ENCODE results near the gene PGM2L1. TPM values are rescaled to one million over a fixed set of nuclear protein-coding genes. Genes with fewer than 3 reads are reported as not detected.

Gene PGM2L1
- polyA plus RNA-seq, 4 donors, result 0.45 to 3.1 (median 1.2) TPM

GRCh38 chr11:74391193-74391592, 7.0 kb downstream of the PGM2L1 start:
- Histone ChIP-seq H3K4me1 (ENCODE audit: control insufficient read depth in 3 of 3, insufficient read depth in 2 of 3, low read depth in 1 of 3, low read length in 2 of 3) (no peaks in the 10 kb centered on the region), H3K27ac (ENCODE audit: low read depth in 1 of 3, low read length in 2 of 3) (no peak overlapping the region), H3K9me3 (ENCODE audit: control insufficient read depth in 2 of 2, insufficient read depth in 1 of 2, low read depth in 1 of 2, low read length in 1 of 2) (no peaks in the 10 kb centered on the region), H3K36me3 (ENCODE audit: control insufficient read depth in 3 of 3, insufficient read depth in 2 of 3, low read depth in 1 of 3, low read length in 3 of 3) (no peaks in the 10 kb centered on the region), H3K4me3 (ENCODE audit: low read depth in 1 of 3, low read length in 3 of 3) (no peak overlapping the region), H3K27me3 (ENCODE audit: control insufficient read depth in 3 of 3, insufficient read depth in 3 of 3, low read length in 3 of 3) (no peaks in the 10 kb centered on the region)
- 61 to 70% (median 66%) methylated on average over 3 of the region's 3 CpGs for WGBS, 3 donors
- DNase-seq (no peak), FAIRE-seq (no peak)

- Histone ChIP-seq H3K27me3 (ENCODE audit: control insufficient read depth in 3 of 3, insufficient read depth in 3 of 3, low read length in 3 of 3) (no peaks in the 10 kb centered on the region), H3K4me3 (ENCODE audit: low read depth in 1 of 3, low read length in 3 of 3) (no peak overlapping the region), H3K36me3 (ENCODE audit: control insufficient read depth in 3 of 3, insufficient read depth in 2 of 3, low read depth in 1 of 3, low read length in 3 of 3) (no peaks in the 10 kb centered on the region), H3K4me1 (ENCODE audit: control insufficient read depth in 3 of 3, insufficient read depth in 2 of 3, low read depth in 1 of 3, low read length in 2 of 3) (no peaks in the 10 kb centered on the region), H3K27ac (ENCODE audit: low read depth in 1 of 3, low read length in 2 of 3) (no peak overlapping the region), H3K9me3 (ENCODE audit: control insufficient read depth in 2 of 2, insufficient read depth in 1 of 2, low read depth in 1 of 2, low read length in 1 of 2) (no peaks in the 10 kb centered on the region)
- no peak for FAIRE-seq
- WGBS, 3 donors, result 80 to 83% (median 82%) methylated on average over 2 of the region's 2 CpGs
- DNase-seq, result no peak
Measured at GRCh38 chr11:74390697-74391096, 7.5 kb downstream of the PGM2L1 start.

- Histone ChIP-seq H3K27me3 (ENCODE audit: control insufficient read depth in 3 of 3, insufficient read depth in 3 of 3, low read length in 3 of 3) (no peaks in the 10 kb centered on the region), H3K9me3 (ENCODE audit: control insufficient read depth in 2 of 2, insufficient read depth in 1 of 2, low read depth in 1 of 2, low read length in 1 of 2) (no peaks in the 10 kb centered on the region), H3K36me3 (ENCODE audit: control insufficient read depth in 3 of 3, insufficient read depth in 2 of 3, low read depth in 1 of 3, low read length in 3 of 3) (no peaks in the 10 kb centered on the region), H3K4me3 (ENCODE audit: low read depth in 1 of 3, low read length in 3 of 3) (no peak overlapping the region), H3K27ac (ENCODE audit: low read depth in 1 of 3, low read length in 2 of 3) (no peak overlapping the region), H3K4me1 (ENCODE audit: control insufficient read depth in 3 of 3, insufficient read depth in 2 of 3, low read depth in 1 of 3, low read length in 2 of 3) (no peaks in the 10 kb centered on the region)
- peak; percentile 50 to 79 for DNase-seq
- peak; percentile 75 for FAIRE-seq
- 0 to 3% (median 2%) methylated on average over 2 of the region's 2 CpGs for WGBS, 3 donors
Measured at GRCh38 chr11:74388678-74389327, 9.4 kb downstream of the PGM2L1 start.

- FAIRE-seq (no peak), DNase-seq (peak in 1 of 2 donors; percentile 15)
- no peaks in the 10 kb centered on the region for H3K36me3 ChIP-seq (ENCODE audit: control insufficient read depth in 3 of 3, insufficient read depth in 2 of 3, low read depth in 1 of 3, low read length in 3 of 3)
- WGBS, 3 donors, result 71 to 84% (median 81%) methylated on average over 3 of the region's 3 CpGs
- no peaks in the 10 kb centered on the region for H3K9me3 ChIP-seq (ENCODE audit: control insufficient read depth in 2 of 2, insufficient read depth in 1 of 2, low read depth in 1 of 2, low read length in 1 of 2)
- no peak overlapping the region for H3K4me3 ChIP-seq (ENCODE audit: low read depth in 1 of 3, low read length in 3 of 3)
- no peaks in the 10 kb centered on the region for H3K4me1 ChIP-seq (ENCODE audit: control insufficient read depth in 3 of 3, insufficient read depth in 2 of 3, low read depth in 1 of 3, low read length in 2 of 3)
- no peaks in the 10 kb centered on the region for H3K27me3 ChIP-seq (ENCODE audit: control insufficient read depth in 3 of 3, insufficient read depth in 3 of 3, low read length in 3 of 3)
- H3K27ac ChIP-seq (ENCODE audit: low read depth in 1 of 3, low read length in 2 of 3), result no peak overlapping the region
Measured at GRCh38 chr11:74384641-74385040, 13.6 kb downstream of the PGM2L1 start.

- Histone ChIP-seq H3K27ac (ENCODE audit: low read depth in 1 of 3, low read length in 2 of 3) (no peak overlapping the region), H3K4me3 (ENCODE audit: low read depth in 1 of 3, low read length in 3 of 3) (no peak overlapping the region), H3K9me3 (ENCODE audit: control insufficient read depth in 2 of 2, insufficient read depth in 1 of 2, low read depth in 1 of 2, low read length in 1 of 2) (no peaks in the 10 kb centered on the region), H3K27me3 (ENCODE audit: control insufficient read depth in 3 of 3, insufficient read depth in 3 of 3, low read length in 3 of 3) (no peaks in the 10 kb centered on the region), H3K4me1 (ENCODE audit: control insufficient read depth in 3 of 3, insufficient read depth in 2 of 3, low read depth in 1 of 3, low read length in 2 of 3) (no peaks in the 10 kb centered on the region), H3K36me3 (ENCODE audit: control insufficient read depth in 3 of 3, insufficient read depth in 2 of 3, low read depth in 1 of 3, low read length in 3 of 3) (no peaks in the 10 kb centered on the region)
- peak in 1 of 2 donors; percentile 36 for DNase-seq
- FAIRE-seq, result no peak
- WGBS, 3 donors, result 91 to 100% (median 96%) methylated on average over 1 of the region's 1 CpG
Measured at GRCh38 chr11:74380746-74381439, 17.3 kb downstream of the PGM2L1 start.

GRCh38 chr11:74377689-74378088, 20.5 kb downstream of the PGM2L1 start:
- DNase-seq (no peak), FAIRE-seq (no peak)
- Histone ChIP-seq H3K36me3 (ENCODE audit: control insufficient read depth in 3 of 3, insufficient read depth in 2 of 3, low read depth in 1 of 3, low read length in 3 of 3) (no peaks in the 10 kb centered on the region), H3K27ac (ENCODE audit: low read depth in 1 of 3, low read length in 2 of 3) (no peak overlapping the region), H3K4me3 (ENCODE audit: low read depth in 1 of 3, low read length in 3 of 3) (no peak overlapping the region), H3K9me3 (ENCODE audit: control insufficient read depth in 2 of 2, insufficient read depth in 1 of 2, low read depth in 1 of 2, low read length in 1 of 2) (no peaks in the 10 kb centered on the region), H3K4me1 (ENCODE audit: control insufficient read depth in 3 of 3, insufficient read depth in 2 of 3, low read depth in 1 of 3, low read length in 2 of 3) (no peaks in the 10 kb centered on the region), H3K27me3 (ENCODE audit: control insufficient read depth in 3 of 3, insufficient read depth in 3 of 3, low read length in 3 of 3) (no peaks in the 10 kb centered on the region)
- WGBS, 3 donors, result 88 to 96% (median 89%) methylated on average over 3 of the region's 3 CpGs

- no peak for DNase-seq
- FAIRE-seq, result no peak
- Histone ChIP-seq H3K9me3 (ENCODE audit: control insufficient read depth in 2 of 2, insufficient read depth in 1 of 2, low read depth in 1 of 2, low read length in 1 of 2) (no peaks in the 10 kb centered on the region), H3K4me1 (ENCODE audit: control insufficient read depth in 3 of 3, insufficient read depth in 2 of 3, low read depth in 1 of 3, low read length in 2 of 3) (no peaks in the 10 kb centered on the region), H3K27ac (ENCODE audit: low read depth in 1 of 3, low read length in 2 of 3) (no peak overlapping the region), H3K4me3 (ENCODE audit: low read depth in 1 of 3, low read length in 3 of 3) (no peak overlapping the region), H3K27me3 (ENCODE audit: control insufficient read depth in 3 of 3, insufficient read depth in 3 of 3, low read length in 3 of 3) (no peaks in the 10 kb centered on the region), H3K36me3 (ENCODE audit: control insufficient read depth in 3 of 3, insufficient read depth in 2 of 3, low read depth in 1 of 3, low read length in 3 of 3) (peaks cover 0 to 2% (median 0%) of the 10 kb centered on the region in 3 donors)
Measured at GRCh38 chr11:74373382-74373781, 24.9 kb downstream of the PGM2L1 start.

- Histone ChIP-seq H3K4me1 (ENCODE audit: control insufficient read depth in 3 of 3, insufficient read depth in 2 of 3, low read depth in 1 of 3, low read length in 2 of 3) (no peaks in the 10 kb centered on the region), H3K27ac (ENCODE audit: low read depth in 1 of 3, low read length in 2 of 3) (no peak overlapping the region), H3K4me3 (ENCODE audit: low read depth in 1 of 3, low read length in 3 of 3) (no peak overlapping the region), H3K36me3 (ENCODE audit: control insufficient read depth in 3 of 3, insufficient read depth in 2 of 3, low read depth in 1 of 3, low read length in 3 of 3) (peaks cover 0 to 5% (median 2%) of the 10 kb centered on the region in 3 donors), H3K9me3 (ENCODE audit: control insufficient read depth in 2 of 2, insufficient read depth in 1 of 2, low read depth in 1 of 2, low read length in 1 of 2) (no peaks in the 10 kb centered on the region), H3K27me3 (ENCODE audit: control insufficient read depth in 3 of 3, insufficient read depth in 3 of 3, low read length in 3 of 3) (no peaks in the 10 kb centered on the region)
- DNase-seq, result no peak
- WGBS, 3 donors, result 67 to 82% (median 80%) methylated on average over 3 of the region's 3 CpGs
- FAIRE-seq, result no peak
Measured at GRCh38 chr11:74371269-74372052, 26.8 kb downstream of the PGM2L1 start.
